CD4-positive, alpha-beta T cell (primary cell): ENCODE results near the gene WFIKKN1. TPM values are rescaled to one million over a fixed set of nuclear protein-coding genes. Genes with fewer than 3 reads are reported as not detected.

Experiments used
- ATAC-seq: fragments of 200-7000 bp; cut with Tn5 transposase; one replicate; pipeline ENCODE4 v1.10.0; 2022; ENCODE audit warnings: mild to moderate bottlenecking; ENCODE audit not compliant: poor library complexity
- CTCF ChIA-PET: fragments of 350-600 bp; sonication (Branson Sonifier 250); formaldehyde crosslinking; loops from one replicate; lab custom pipeline; 2021; ENCODE audit warnings: antibody characterized with exemption, inconsistent platforms; lab: Charles Lee
- POLR2A ChIA-PET: fragments of 350-600 bp; sonication (Branson Sonifier 250); formaldehyde crosslinking; loops from one replicate; lab custom pipeline; 2021; ENCODE audit warnings: antibody characterized with exemption, inconsistent platforms; lab: Charles Lee
- DNase-seq, 14 experiments: peaks; one replicate each; pipeline ENCODE4 v3.0.0-alpha.2; 2013 to 2020; ENCODE audit warnings: mixed read lengths in 2 of 14
- H3K27ac ChIP-seq, 2 donors: one replicate each; pipeline versions ENCODE4 v1.5.1 to v1.7.0; 2013; ENCODE audit warnings: low read length in 2 of 2, low read depth in 1 of 2, mild to moderate bottlenecking in 1 of 2
- H3K27me3 ChIP-seq, 2 experiments: 1 replicate in 1 of 2; 2 replicates in 1 of 2; pipeline versions ENCODE4 v1.6.1 to v1.7.0; 2013; ENCODE audit warnings: low read length in 2 of 2, control low read depth in 1 of 2, mild to moderate bottlenecking in 1 of 2, moderate library complexity in 1 of 2; ENCODE audit not compliant: insufficient read depth in 2 of 2, control insufficient read depth in 1 of 2
- H3K36me3 ChIP-seq: one replicate; pipeline ENCODE4 v1.6.1; 2013; ENCODE audit warnings: low read length, control low read depth; ENCODE audit not compliant: insufficient read depth
- H3K4me1 ChIP-seq: one replicate; pipeline ENCODE4 v1.6.1; 2013; ENCODE audit warnings: low read length, control low read depth; ENCODE audit not compliant: insufficient read depth
- H3K4me3 ChIP-seq: one replicate; pipeline ENCODE4 v1.5.1; 2013; ENCODE audit warnings: mild to moderate bottlenecking, low read length, moderate library complexity
- H3K9me3 ChIP-seq, 2 experiments: 1 replicate in 1 of 2; 2 replicates in 1 of 2; pipeline versions ENCODE4 v1.6.1 to v1.7.0; 2013; ENCODE audit warnings: low read length in 2 of 2, mild to moderate bottlenecking in 2 of 2, control low read depth in 1 of 2, moderate library complexity in 1 of 2; ENCODE audit not compliant: control insufficient read depth in 1 of 2, insufficient read depth in 1 of 2
- H3K27ac Mint-ChIP-seq: one replicate; pipeline ENCODE4 v1.8.0; 2020; ENCODE audit warnings: mixed read lengths
- H3K27me3 Mint-ChIP-seq: one replicate; pipeline ENCODE4 v1.8.0; 2021; ENCODE audit warnings: mixed read lengths
- H3K36me3 Mint-ChIP-seq: one replicate; pipeline ENCODE4 v1.8.0; 2021; ENCODE audit warnings: low read depth, mixed read lengths
- H3K4me1 Mint-ChIP-seq: one replicate; pipeline ENCODE4 v1.8.0; 2021; ENCODE audit warnings: low read depth, mixed read lengths
- H3K4me3 Mint-ChIP-seq: one replicate; pipeline ENCODE4 v1.8.0; 2020; ENCODE audit warnings: mild to moderate bottlenecking, mixed read lengths
- H3K9me3 Mint-ChIP-seq: one replicate; pipeline ENCODE4 v1.8.0; 2020; ENCODE audit warnings: mixed read lengths
- intact Hi-C, 2 experiments: fragments of 100-400 bp; cut with DNase I in 1 of 2; cut with micrococcal nuclease in 1 of 2; formaldehyde crosslinking; loops; one replicate each; pipeline versions ENCODE4 v1.15.1 to v1.9.0; 2023 to 2025; cut with DNase I, micrococcal nuclease
- total RNA-seq, 174 experiments: library from RNA in 2 of 174; stranded (reverse) in 2 of 174; gene quantifications; one replicate each; pipeline ENCODE4 v1.2.3 and lab custom pipeline; 2021 to 2026
- TF ChIP-seq, protein P1 (sequence below): fragments of 200-600 bp; IDR thresholded peaks from one replicate; pipeline ENCODE4 v1.8.0; 2022; ENCODE audit warnings: antibody characterized with exemption, mild to moderate bottlenecking

The WFIKKN1 gene
- total RNA-seq, 2 experiments from 2014 or later: 0.64 to 0.99 TPM

DNA sequence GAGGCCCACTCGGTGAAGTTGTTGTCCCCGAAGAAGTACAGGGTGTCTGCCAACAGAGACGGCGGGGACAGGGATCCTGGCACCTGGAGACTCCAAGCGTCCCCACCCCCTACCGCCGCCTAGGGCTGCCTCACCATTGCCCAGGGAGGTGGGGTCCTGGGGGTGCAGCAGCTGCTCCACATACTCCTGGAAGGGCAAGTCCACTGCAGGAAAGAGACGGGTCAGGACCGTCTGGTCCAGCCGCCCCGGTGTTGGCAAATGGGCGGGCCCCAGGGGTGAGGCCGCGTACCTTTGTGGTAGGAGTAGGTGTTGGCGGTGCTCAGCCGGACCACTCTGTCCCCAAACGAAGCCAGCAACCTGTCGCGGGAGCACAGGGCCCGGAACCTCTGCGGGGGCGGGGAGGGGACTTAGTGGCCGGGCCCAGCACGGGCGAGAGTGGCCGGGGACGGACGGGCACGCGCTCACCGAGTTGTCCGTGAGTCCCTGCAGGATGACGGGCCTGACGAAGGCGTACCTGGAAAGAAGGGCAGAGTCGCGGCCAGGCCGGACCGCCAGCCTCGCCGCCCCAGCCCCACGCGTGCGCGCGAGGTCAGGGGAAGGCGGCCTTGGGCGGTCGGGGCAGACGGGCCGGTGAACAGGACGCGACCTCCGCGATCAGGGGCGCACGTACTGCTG lies 52.7 kb downstream of the WFIKKN1 start:
- CTCF ChIA-PET: no interaction called here
- H3K27me3 ChIP-seq: no peaks in the 10 kb centered on the region
- Mint-ChIP-seq H3K4me1 (peaks cover 15% of the 10 kb centered on the region), H3K27me3 (no peaks in the 10 kb centered on the region), H3K4me3 (peak overlapping the region; percentile 83), H3K9me3 (no peaks in the 10 kb centered on the region), H3K27ac (peak overlapping the region; percentile 33), H3K36me3 (peaks cover 19% of the 10 kb centered on the region)
- no peaks in the 10 kb centered on the region for H3K9me3 ChIP-seq
- TF ChIP-seq, protein P1, sequence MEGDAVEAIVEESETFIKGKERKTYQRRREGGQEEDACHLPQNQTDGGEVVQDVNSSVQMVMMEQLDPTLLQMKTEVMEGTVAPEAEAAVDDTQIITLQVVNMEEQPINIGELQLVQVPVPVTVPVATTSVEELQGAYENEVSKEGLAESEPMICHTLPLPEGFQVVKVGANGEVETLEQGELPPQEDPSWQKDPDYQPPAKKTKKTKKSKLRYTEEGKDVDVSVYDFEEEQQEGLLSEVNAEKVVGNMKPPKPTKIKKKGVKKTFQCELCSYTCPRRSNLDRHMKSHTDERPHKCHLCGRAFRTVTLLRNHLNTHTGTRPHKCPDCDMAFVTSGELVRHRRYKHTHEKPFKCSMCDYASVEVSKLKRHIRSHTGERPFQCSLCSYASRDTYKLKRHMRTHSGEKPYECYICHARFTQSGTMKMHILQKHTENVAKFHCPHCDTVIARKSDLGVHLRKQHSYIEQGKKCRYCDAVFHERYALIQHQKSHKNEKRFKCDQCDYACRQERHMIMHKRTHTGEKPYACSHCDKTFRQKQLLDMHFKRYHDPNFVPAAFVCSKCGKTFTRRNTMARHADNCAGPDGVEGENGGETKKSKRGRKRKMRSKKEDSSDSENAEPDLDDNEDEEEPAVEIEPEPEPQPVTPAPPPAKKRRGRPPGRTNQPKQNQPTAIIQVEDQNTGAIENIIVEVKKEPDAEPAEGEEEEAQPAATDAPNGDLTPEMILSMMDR: no peak
- peak in 1 of 14 experiments; percentile 54 for DNase-seq
- peaks cover 29% of the 10 kb centered on the region for H3K36me3 ChIP-seq
- H3K4me1 ChIP-seq: peaks cover 66% of the 10 kb centered on the region
- H3K27ac ChIP-seq: peak overlapping the region; percentile 41 to 57
- H3K4me3 ChIP-seq: peak overlapping the region; percentile 43
- ATAC-seq: no peak
- intact Hi-C loops: loop anchor here in 1 of 2 experiments (1.0 kb wide), 1 partner anchor 47 kb away; the partner anchor contains the start of gene METTL26
- POLR2A ChIA-PET: interaction anchor here (0.9 to 1.9 kb wide), 6 partner anchors 8 to 296 kb away, joined by 3 to 12 read pairs (median 5); partner anchors contain the start of genes RHBDL1 and RHOT2

Other genes starting within 250 kb of the WFIKKN1 start
- gene PGAP6, start 249.0 kb upstream of the WFIKKN1 start, total RNA-seq: 10 to 100 TPM; 59.7 to 63.7 TPM
- 10 to 100 TPM; 31.2 to 32.6 TPM for gene NME4, start 233.8 kb upstream of the WFIKKN1 start, total RNA-seq
- 1 to 10 TPM; 5.7 to 7.0 TPM for gene DECR2, start 229.1 kb upstream of the WFIKKN1 start, total RNA-seq
- 10 to 100 TPM; 28.4 to 29.0 TPM for gene RAB11FIP3, start 205.3 kb upstream of the WFIKKN1 start, total RNA-seq
- 10 to 100 TPM; 35.5 to 36.9 TPM for gene CAPN15, start 103.3 kb upstream of the WFIKKN1 start, total RNA-seq
- gene PRR35, start 70.6 kb upstream of the WFIKKN1 start, total RNA-seq: not detected
- under 1 TPM; 0.45 to 0.55 TPM for gene NHLRC4, start 64.0 kb upstream of the WFIKKN1 start, total RNA-seq
- 10 to 100 TPM; 22.8 to 27.0 TPM for gene PIGQ, start 61.0 kb upstream of the WFIKKN1 start, total RNA-seq
- 1 to 10 TPM; 8.9 to 9.5 TPM for gene RAB40C, start 40.9 kb upstream of the WFIKKN1 start, total RNA-seq
- gene METTL26, start 5.3 kb downstream of the WFIKKN1 start, total RNA-seq: 10 to 100 TPM; 39.5 to 39.6 TPM
- gene MCRIP2, start 10.8 kb downstream of the WFIKKN1 start, total RNA-seq: 10 to 100 TPM; 11.4 to 14.6 TPM
- gene WDR90, start 18.4 kb downstream of the WFIKKN1 start, total RNA-seq: 10 to 100 TPM in 1 of 2 experiments, 1 to 10 TPM in 1; 8.1 to 10.3 TPM
- 100 to 1,000 TPM; 202 to 209 TPM for gene RHOT2, start 37.1 kb downstream of the WFIKKN1 start, total RNA-seq
- 1 to 10 TPM; 6.6 to 6.9 TPM for gene RHBDL1, start 44.7 kb downstream of the WFIKKN1 start, total RNA-seq
- gene STUB1, start 49.4 kb downstream of the WFIKKN1 start, total RNA-seq: 10 to 100 TPM; 46.9 to 53.9 TPM
- gene JMJD8, start 53.3 kb downstream of the WFIKKN1 start, total RNA-seq: 10 to 100 TPM; 22.0 to 23.6 TPM
- gene WDR24, start 59.4 kb downstream of the WFIKKN1 start, total RNA-seq: 10 to 100 TPM; 12.1 to 12.6 TPM
- gene FBXL16, start 74.8 kb downstream of the WFIKKN1 start, total RNA-seq: 10 to 100 TPM; 11.0 to 11.7 TPM
- 1 to 10 TPM; 2.6 to 3.2 TPM for gene METRN, start 84.1 kb downstream of the WFIKKN1 start, total RNA-seq
- gene ANTKMT, start 90.2 kb downstream of the WFIKKN1 start, total RNA-seq: 1 to 10 TPM; 8.1 TPM
- gene CCDC78, start 95.5 kb downstream of the WFIKKN1 start, total RNA-seq: 1 to 10 TPM; 1.2 to 2.7 TPM
- gene HAGHL, start 96.1 kb downstream of the WFIKKN1 start, total RNA-seq: 1 to 10 TPM; 7.1 to 9.2 TPM
- gene CIAO3, start 110.0 kb downstream of the WFIKKN1 start, total RNA-seq: 10 to 100 TPM; 33.3 to 38.2 TPM
- not detected for gene MSLN, start 129.7 kb downstream of the WFIKKN1 start, total RNA-seq
- 10 to 100 TPM; 12.8 to 15.0 TPM for gene RPUSD1, start 157.4 kb downstream of the WFIKKN1 start, total RNA-seq
- gene CHTF18, start 157.6 kb downstream of the WFIKKN1 start, total RNA-seq: 10 to 100 TPM; 30.7 to 31.1 TPM
- gene GNG13, start 169.7 kb downstream of the WFIKKN1 start, total RNA-seq: not detected